HFF-Myc (cell line): ENCODE measurements around the gene CD44.

Experiments used
- DNase-seq: peaks from one replicate; pipeline ENCODE4 v3.0.0-alpha.2; 2011; ENCODE audit warnings: low read depth; ENCODE audit errors: extremely low read depth
- H3K4me3 ChIP-seq: replicated peaks from 2 replicates; pipeline ENCODE4 v1.5.1; 2011; ENCODE audit warnings: low read depth, mild to moderate bottlenecking, control low read depth, low read length
- TF ChIP-seq, protein P1 (sequence below): IDR thresholded peaks from 2 replicates; pipeline ENCODE4 v1.5.1; 2012; ENCODE audit warnings: mild to moderate bottlenecking, low read depth, low read length, control low read depth; ENCODE audit errors: missing control alignments

CD44 gene

DNA sequence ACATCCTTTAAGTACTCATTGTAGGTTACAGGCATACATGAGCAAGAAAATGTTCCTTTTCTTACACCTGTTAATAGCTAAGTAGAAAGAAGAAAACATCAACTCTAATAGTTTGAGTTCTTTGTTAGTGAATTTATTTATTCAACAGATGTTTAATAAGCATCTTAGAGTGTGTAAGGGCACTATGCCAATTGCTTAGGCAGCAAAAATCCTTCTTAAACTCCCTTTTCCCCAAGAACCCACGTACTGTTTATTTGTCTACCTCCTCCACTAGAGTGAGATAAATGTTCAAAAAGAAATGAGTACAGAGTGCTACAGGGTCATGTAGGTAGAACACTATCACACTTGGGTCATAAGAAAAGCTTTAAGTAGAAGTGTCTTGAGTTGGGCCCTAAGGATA is 131.4 kb downstream of the CD44 start:
- DNase-seq = no peak
- no peak overlapping the region for H3K4me3 ChIP-seq
- TF ChIP-seq, protein P1, sequence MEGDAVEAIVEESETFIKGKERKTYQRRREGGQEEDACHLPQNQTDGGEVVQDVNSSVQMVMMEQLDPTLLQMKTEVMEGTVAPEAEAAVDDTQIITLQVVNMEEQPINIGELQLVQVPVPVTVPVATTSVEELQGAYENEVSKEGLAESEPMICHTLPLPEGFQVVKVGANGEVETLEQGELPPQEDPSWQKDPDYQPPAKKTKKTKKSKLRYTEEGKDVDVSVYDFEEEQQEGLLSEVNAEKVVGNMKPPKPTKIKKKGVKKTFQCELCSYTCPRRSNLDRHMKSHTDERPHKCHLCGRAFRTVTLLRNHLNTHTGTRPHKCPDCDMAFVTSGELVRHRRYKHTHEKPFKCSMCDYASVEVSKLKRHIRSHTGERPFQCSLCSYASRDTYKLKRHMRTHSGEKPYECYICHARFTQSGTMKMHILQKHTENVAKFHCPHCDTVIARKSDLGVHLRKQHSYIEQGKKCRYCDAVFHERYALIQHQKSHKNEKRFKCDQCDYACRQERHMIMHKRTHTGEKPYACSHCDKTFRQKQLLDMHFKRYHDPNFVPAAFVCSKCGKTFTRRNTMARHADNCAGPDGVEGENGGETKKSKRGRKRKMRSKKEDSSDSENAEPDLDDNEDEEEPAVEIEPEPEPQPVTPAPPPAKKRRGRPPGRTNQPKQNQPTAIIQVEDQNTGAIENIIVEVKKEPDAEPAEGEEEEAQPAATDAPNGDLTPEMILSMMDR = no peak

DNA sequence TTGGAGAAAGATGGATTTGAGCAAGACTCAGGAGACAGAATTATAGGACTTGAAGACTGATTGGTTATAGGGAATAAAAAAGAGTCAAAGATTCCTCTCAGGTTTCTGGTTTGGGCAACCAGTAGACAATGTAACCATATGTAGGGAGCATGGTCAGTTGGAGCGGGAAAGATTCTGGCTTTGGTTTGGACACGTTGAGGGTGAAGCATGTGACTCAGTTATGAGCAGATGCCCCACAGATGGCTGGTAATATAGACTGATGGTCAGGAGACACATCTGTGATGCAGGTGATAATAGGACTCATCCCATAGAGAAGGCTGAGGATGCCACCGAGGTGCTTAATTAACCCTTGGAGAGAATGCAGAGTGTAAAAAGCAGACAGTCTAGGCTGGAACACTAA is 132.1 kb downstream of the CD44 start:
- TF ChIP-seq, protein P1 = no peak

DNA sequence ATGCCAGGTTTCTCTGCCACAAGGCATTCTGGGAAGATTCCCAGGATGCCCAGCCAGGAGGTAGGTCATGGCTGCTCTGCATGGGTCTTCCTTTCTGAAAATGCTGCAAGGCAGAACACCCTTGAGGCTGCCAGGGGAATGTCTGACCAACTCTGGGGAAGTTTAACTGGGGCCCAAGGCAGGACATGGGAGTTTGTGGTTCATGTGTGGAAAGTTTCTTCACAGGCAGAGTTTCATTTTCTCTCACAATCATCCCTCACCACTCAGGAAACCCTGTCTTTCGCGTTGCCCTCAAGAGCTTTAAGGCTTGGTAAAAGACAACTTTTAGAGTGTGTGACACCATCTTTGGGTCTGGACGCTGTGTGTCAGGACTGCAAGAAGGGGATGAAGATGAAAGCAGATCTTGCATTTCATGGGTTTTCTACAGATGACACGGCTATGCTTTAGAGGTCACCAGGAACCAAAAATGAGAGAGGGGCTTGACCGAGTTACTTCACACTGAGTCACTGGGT is 133.5 kb downstream of the CD44 start:
- H3K4me3 ChIP-seq = no peak overlapping the region
- DNase-seq = no peak
- TF ChIP-seq, protein P1 = no peak

More for the DNA sequence above, 132.1 kb downstream of the CD44 start:
- DNase-seq = peak; percentile 73
- H3K4me3 ChIP-seq = no peak overlapping the region

DNA sequence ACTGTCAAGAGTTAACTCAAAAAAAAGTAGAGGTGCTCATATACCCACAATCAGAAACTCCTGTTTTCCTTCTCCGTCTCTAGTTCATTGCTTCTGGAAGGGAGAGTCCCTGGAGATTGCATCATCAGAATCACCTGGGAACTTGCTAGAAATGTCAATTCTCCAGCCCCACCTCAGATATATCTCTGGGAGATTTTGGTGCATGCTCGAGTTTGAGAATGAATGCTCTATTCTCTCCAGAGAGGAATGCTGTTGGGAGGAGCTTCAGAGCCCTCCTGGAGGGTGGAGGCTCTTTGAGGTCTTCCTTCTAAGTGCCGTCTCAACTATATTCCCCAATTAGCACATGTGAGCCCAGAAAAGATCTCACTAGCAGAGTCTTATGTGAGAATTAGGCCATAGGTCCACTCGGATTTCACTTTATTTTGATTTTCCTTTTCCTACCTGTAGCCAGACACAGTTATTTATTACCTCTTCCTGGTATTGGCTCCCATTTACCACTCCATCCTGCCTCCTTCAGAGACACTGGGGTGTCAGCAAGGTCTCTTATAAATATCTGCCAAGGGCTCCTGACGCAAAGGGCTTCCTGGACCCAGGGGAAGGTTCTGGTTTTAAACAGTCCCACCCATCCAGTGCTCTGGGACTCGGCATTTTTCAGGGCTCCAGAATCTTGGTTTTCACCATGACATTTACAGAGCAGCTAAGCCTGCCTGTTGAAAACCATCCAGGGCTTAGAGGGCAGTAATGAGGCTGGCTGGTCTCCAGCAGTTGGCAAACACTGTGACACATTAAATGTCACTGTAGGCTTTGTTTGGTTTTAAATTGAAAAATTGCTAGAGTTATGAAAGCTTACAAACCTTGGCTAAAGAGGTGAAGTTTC is 136.2 kb downstream of the CD44 start:
- TF ChIP-seq, protein P1 = no peak
- DNase-seq = no peak
- H3K4me3 ChIP-seq = no peak overlapping the region

DNA sequence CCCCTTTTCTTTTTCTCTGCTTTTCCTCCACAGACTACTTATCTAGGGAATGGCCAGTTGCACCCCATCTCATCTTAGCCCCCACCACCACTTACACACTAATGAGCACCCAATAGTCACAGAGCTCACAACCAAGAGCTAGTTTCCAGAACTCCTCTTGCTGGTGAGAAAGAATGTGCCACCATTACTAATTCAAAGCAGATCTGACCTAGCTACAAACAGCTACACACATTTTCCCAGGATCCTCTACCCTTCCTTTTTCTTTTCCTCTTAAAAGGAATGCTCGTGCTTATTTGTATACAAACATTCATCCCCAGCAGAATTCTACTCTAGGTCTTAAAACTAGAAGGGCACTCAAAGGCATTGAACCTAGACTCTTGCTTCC is 136.8 kb downstream of the CD44 start:
- DNase-seq = no peak
- TF ChIP-seq, protein P1 = no peak
- H3K4me3 ChIP-seq = no peak overlapping the region

DNA sequence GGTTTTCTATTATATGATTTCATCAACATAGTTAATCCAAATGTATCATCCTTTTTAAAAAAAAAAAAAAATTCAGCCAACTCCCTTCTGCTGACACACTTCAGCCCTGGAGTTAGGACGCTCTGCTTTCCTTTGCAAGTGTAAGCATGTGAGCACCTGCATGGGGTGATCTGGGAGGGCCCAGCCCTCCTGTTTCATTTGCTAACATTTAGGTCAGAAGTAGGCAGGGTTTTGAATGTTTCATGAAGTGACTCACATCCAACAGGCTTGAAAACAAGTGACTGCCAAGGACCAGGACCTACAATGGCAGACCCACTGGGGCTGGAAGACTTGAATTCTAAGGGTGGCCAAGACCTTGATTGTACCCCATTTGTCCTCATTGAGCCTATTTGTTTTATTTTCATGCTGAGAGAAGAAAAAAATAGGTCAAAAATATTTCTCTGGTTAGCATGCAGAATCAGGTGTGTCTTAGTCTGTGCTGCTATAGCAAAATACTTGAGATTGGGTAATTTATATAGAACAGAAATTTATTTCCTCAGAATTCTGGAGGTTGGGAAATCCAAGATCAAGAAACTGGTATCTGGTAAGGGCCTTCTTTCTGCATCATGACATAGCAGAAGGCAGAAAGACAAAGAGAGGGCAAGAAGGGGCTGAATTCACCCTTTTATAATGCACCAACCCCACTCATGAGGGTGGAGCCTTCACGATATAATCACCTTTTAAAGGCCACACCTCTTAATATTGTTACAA is 137.6 kb downstream of the CD44 start:
- no peak for DNase-seq
- H3K4me3 ChIP-seq = no peak overlapping the region
- TF ChIP-seq, protein P1 = no peak
